IMR-90 (cell line): ENCODE data around the gene C3. TPM values are rescaled to one million over a fixed set of nuclear protein-coding genes. Genes with fewer than 3 reads are reported as not detected.

Experiments
- ATAC-seq: fragments of 200-7000 bp; cut with Tn5 transposase; 2 replicates; pipeline ENCODE4 v1.9.1; 2020; ENCODE audit warnings: low read depth, mild to moderate bottlenecking, moderate library complexity
- BruUV-seq: library from RNA; stranded (reverse); fragments of 400-500 nt; replicated peaks from 2 replicates; lab custom pipeline; 2021; lab: Mats Ljungman, UMichigan
- CTCF ChIA-PET: fragments of 300-600 bp; formaldehyde crosslinking; extraction: SDS; loops from one replicate; lab custom pipeline; 2021; ENCODE audit warnings: antibody characterized with exemption; lab: Yijun Ruan, JAX
- POLR2A ChIA-PET: fragments of 300-600 bp; sonication (Branson Sonifier 250); formaldehyde crosslinking; loops from one replicate; lab custom pipeline; 2022; ENCODE audit warnings: antibody characterized with exemption; ENCODE audit not compliant: unreplicated experiment; lab: Charles Lee
- DNase-seq: peaks from one replicate; pipeline ENCODE4 v3.0.0; 2013
- H2AFZ ChIP-seq: replicated peaks from 2 replicates; pipeline ENCODE3; 2013; ENCODE audit warnings: low read length, mild to moderate bottlenecking; ENCODE audit not compliant: poor library complexity
- H2AK5ac ChIP-seq: 2 replicates; pipeline ENCODE4 v1.6.1; 2013; ENCODE audit warnings: low read depth, low read length, inconsistent platforms
- H2AK9ac ChIP-seq: replicated peaks from 2 replicates; pipeline ENCODE3; 2013; ENCODE audit warnings: mild to moderate bottlenecking, low read depth, low read length, moderate library complexity; ENCODE audit not compliant: poor library complexity
- H2BK120ac ChIP-seq: 2 replicates; pipeline ENCODE4 v1.6.1; 2013; ENCODE audit warnings: low read depth, low read length, inconsistent platforms
- H2BK15ac ChIP-seq: 3 replicates; pipeline ENCODE4 v1.6.1; 2013; ENCODE audit warnings: low read depth, low read length, inconsistent platforms
- H2BK20ac ChIP-seq: 2 replicates; pipeline ENCODE4 v1.6.1; 2013; ENCODE audit warnings: low read depth, mild to moderate bottlenecking, inconsistent platforms, low read length, moderate library complexity
- H2BK5ac ChIP-seq: 2 replicates; pipeline ENCODE4 v1.6.1; 2013; ENCODE audit warnings: mild to moderate bottlenecking, low read depth, low read length, inconsistent platforms; ENCODE audit not compliant: poor library complexity, severe bottlenecking
- H3K14ac ChIP-seq: replicated peaks from 2 replicates; pipeline ENCODE4 v1.6.1; 2013; ENCODE audit warnings: low read depth, low read length, inconsistent platforms
- H3K18ac ChIP-seq: 2 replicates; pipeline ENCODE4 v1.6.1; 2013; ENCODE audit warnings: low read depth, low read length, control low read depth
- H3K23ac ChIP-seq: 2 replicates; pipeline ENCODE4 v1.6.1; 2013; ENCODE audit warnings: low read depth, low read length, inconsistent platforms
- H3K27ac ChIP-seq: 2 replicates; pipeline ENCODE4 v1.5.1; 2013; ENCODE audit warnings: mild to moderate bottlenecking, control low read depth, low read length; ENCODE audit not compliant: insufficient read depth
- H3K27me3 ChIP-seq: 2 replicates; pipeline ENCODE4 v1.6.1; 2013; ENCODE audit warnings: low read length; ENCODE audit not compliant: control insufficient read depth, insufficient read depth
- H3K36me3 ChIP-seq: 2 replicates; pipeline ENCODE4 v1.6.1; 2013; ENCODE audit warnings: low read length, mixed read lengths; ENCODE audit not compliant: control insufficient read depth, insufficient read depth
- H3K4ac ChIP-seq: 2 replicates; pipeline ENCODE4 v1.6.1; 2013; ENCODE audit warnings: low read depth, low read length, inconsistent platforms
- H3K4me1 ChIP-seq: 2 replicates; pipeline ENCODE4 v1.6.1; 2013; ENCODE audit warnings: low read length, mixed read lengths; ENCODE audit not compliant: control insufficient read depth, insufficient read depth
- H3K4me2 ChIP-seq: 2 replicates; pipeline ENCODE4 v1.6.1; 2013; ENCODE audit warnings: low read depth, mild to moderate bottlenecking, control low read depth, low read length, moderate library complexity
- H3K4me3 ChIP-seq: 2 replicates; pipeline ENCODE4 v1.5.1; 2013; ENCODE audit warnings: low read depth, mild to moderate bottlenecking, control low read depth, low read length, moderate library complexity; ENCODE audit not compliant: insufficient read depth
- H3K56ac ChIP-seq: 2 replicates; pipeline ENCODE4 v1.6.1; 2013; ENCODE audit warnings: low read length, inconsistent platforms; ENCODE audit not compliant: insufficient read depth; ENCODE audit errors: extremely low read depth
- H3K79me1 ChIP-seq, 2 experiments: 2 replicates each; pipeline ENCODE4 v1.6.1; 2013; ENCODE audit warnings: low read length in 2 of 2, inconsistent platforms in 1 of 2, low read depth in 1 of 2
- H3K9ac ChIP-seq: 2 replicates; pipeline ENCODE4 v1.6.1; 2013; ENCODE audit warnings: low read depth, low read length, control low read depth
- H3K9me1 ChIP-seq: 2 replicates; pipeline ENCODE4 v1.6.1; 2013; ENCODE audit warnings: low read length, inconsistent platforms; ENCODE audit not compliant: insufficient read depth
- H3K9me3 ChIP-seq: 2 replicates; pipeline ENCODE4 v1.6.1; 2013; ENCODE audit warnings: low read length; ENCODE audit not compliant: control insufficient read depth, insufficient read depth
- H4K20me1 ChIP-seq: 2 replicates; pipeline ENCODE4 v1.6.1; 2013; ENCODE audit warnings: low read length, inconsistent platforms; ENCODE audit not compliant: insufficient read depth
- H4K5ac ChIP-seq: 2 replicates; pipeline ENCODE4 v1.6.1; 2013; ENCODE audit warnings: mild to moderate bottlenecking, low read depth, low read length, control low read depth
- H4K8ac ChIP-seq, 2 experiments: 2 replicates each; pipeline ENCODE4 v1.6.1; 2013; ENCODE audit warnings: low read depth in 2 of 2, low read length in 2 of 2, control low read depth in 1 of 2, inconsistent platforms in 1 of 2
- H4K91ac ChIP-seq: 2 replicates; pipeline ENCODE4 v1.6.1; 2013; ENCODE audit warnings: low read depth, low read length, inconsistent platforms; ENCODE audit not compliant: insufficient read depth
- BHLHE40 ChIP-seq: fragments of 150-350 bp; IDR thresholded peaks from 2 replicates; pipeline ENCODE4 v1.6.1; 2016; ENCODE audit warnings: mild to moderate bottlenecking, low read depth, low read length
- CEBPB ChIP-seq: IDR thresholded peaks from 2 replicates; pipeline ENCODE4 v1.6.1; 2012; ENCODE audit warnings: low read depth, low read length, improper control_type of control experiment
- CHD1 ChIP-seq: IDR thresholded peaks from 2 replicates; pipeline ENCODE4 v1.6.1; 2012; ENCODE audit warnings: low read depth, low read length, improper control_type of control experiment
- ELK1 ChIP-seq: fragments of 150-350 bp; IDR thresholded peaks from 2 replicates; pipeline ENCODE4 v1.6.1; 2016; ENCODE audit warnings: low read depth, mild to moderate bottlenecking, low read length, moderate library complexity, borderline replicate concordance
- FOS ChIP-seq: fragments of 150-350 bp; IDR thresholded peaks from 2 replicates; pipeline ENCODE4 v1.6.1; 2016; ENCODE audit warnings: low read depth, low read length
- MAFK ChIP-seq: IDR thresholded peaks from 2 replicates; pipeline ENCODE4 v1.6.1; 2012; ENCODE audit warnings: low read depth, low read length, improper control_type of control experiment
- MAZ ChIP-seq: IDR thresholded peaks from 2 replicates; pipeline ENCODE4 v1.6.1; 2012; ENCODE audit warnings: low read depth, mild to moderate bottlenecking, low read length, improper control_type of control experiment, moderate library complexity, borderline replicate concordance
- MXI1 ChIP-seq: IDR thresholded peaks from 2 replicates; pipeline ENCODE4 v1.6.1; 2012; ENCODE audit warnings: low read depth, mild to moderate bottlenecking, low read length, moderate library complexity, borderline replicate concordance
- NFE2L2 ChIP-seq: fragments of 150-350 bp; IDR thresholded peaks from 2 replicates; pipeline ENCODE4 v1.6.1; 2016; ENCODE audit warnings: low read depth, mild to moderate bottlenecking, low read length
- POLR2A ChIP-seq: IDR thresholded peaks from 2 replicates; pipeline ENCODE4 v1.6.1; 2012; ENCODE audit warnings: mild to moderate bottlenecking, low read depth, low read length
- RAD21 ChIP-seq: IDR thresholded peaks from 2 replicates; pipeline ENCODE4 v1.6.1; 2012; ENCODE audit warnings: low read length, improper control_type of control experiment
- RCOR1 ChIP-seq: IDR thresholded peaks from 2 replicates; pipeline ENCODE4 v1.6.1; 2012; ENCODE audit warnings: mild to moderate bottlenecking, low read length, improper control_type of control experiment; ENCODE audit not compliant: insufficient replicate concordance
- RFX5 ChIP-seq: IDR thresholded peaks from 2 replicates; pipeline ENCODE4 v1.8.0; 2012; ENCODE audit warnings: low read depth, mild to moderate bottlenecking, low read length, moderate library complexity
- SMC3 ChIP-seq: fragments of 150-350 bp; IDR thresholded peaks from 2 replicates; pipeline ENCODE4 v1.6.1; 2016; ENCODE audit warnings: low read depth, mild to moderate bottlenecking, antibody characterized with exemption, low read length, moderate library complexity
- WGBS, 2 experiments: methylation state at CpG; one replicate each; pipeline versions ENCODE4 v1.1.5 to v1.1.7; 2013; ENCODE audit warnings: missing lambda C conversion rate in 2 of 2; ENCODE audit not compliant: insufficient read length in 1 of 2; ENCODE audit errors: extremely low coverage in 2 of 2; 5-methylcytosine and 5-hydroxymethylcytosine counted together
- dilution Hi-C: fragments of 300-500 bp; cut with HindIII; formaldehyde crosslinking; loops from one replicate; pipeline ENCODE4 v1.14.3; 2018; ENCODE audit warnings: low sequenced_read_pairs; ENCODE audit not compliant: unreplicated experiment
- in situ Hi-C: fragments of 300-500 bp; cut with MboI; formaldehyde crosslinking; loops from 3 replicates; pipeline ENCODE4 v1.14.3; 2019; ENCODE audit warnings: low sequenced_read_pairs, inconsistent platforms, mixed read lengths
- intact Hi-C: fragments of 100-400 bp; cut with micrococcal nuclease; formaldehyde crosslinking; loops from 2 replicates; pipeline ENCODE4 v1.10.0; 2022
- polyA plus RNA-seq, 3 experiments: library from polyadenylated mRNA; depleted of rRNA; stranded (reverse); fragments of >200 nt; gene quantifications; 2 replicates each; pipeline ENCODE4 v1.2.3, GENCODE V29; 2012; ENCODE audit warnings: low replicate concordance in 1 of 3
- total RNA-seq: library from RNA; depleted of rRNA; stranded (reverse); fragments of >200 nt; gene quantifications from 2 replicates; pipeline ENCODE4 v1.2.3, GENCODE V29; 2012
- TF ChIP-seq, protein P1 (sequence below): fragments of 150-350 bp; IDR thresholded peaks from 2 replicates; pipeline ENCODE4 v1.6.1; 2017; ENCODE audit warnings: mild to moderate bottlenecking, antibody characterized with exemption, low read length, low read depth
- TF ChIP-seq, protein P2 (sequence below): conservative IDR thresholded peaks from 2 replicates; pipeline ENCODE4 v1.5.1; 2012; ENCODE audit warnings: mild to moderate bottlenecking, low read depth, low read length, improper control_type of control experiment

The C3 gene
- total and polyA plus RNA-seq, 2 of the 4 experiments (the other 2 are of a cell fraction), result 0.36 TPM; not detected in 1

- no peak overlapping the region for H4K5ac ChIP-seq
- DNase-seq (no peak), ATAC-seq (no peak)
- intact Hi-C loops, result loop anchor here (10.0 kb wide), 1 partner anchor 331 kb away; the partner anchor contains the start of gene ZNF557
- no peak overlapping the region for H3K4ac ChIP-seq
- H3K4me1 ChIP-seq, result peaks cover 13% of the 10 kb centered on the region
- H4K8ac ChIP-seq, result no peak overlapping the region
- no peaks in the 10 kb centered on the region for H3K9me3 ChIP-seq
- peaks cover 7% of the 10 kb centered on the region; the same call in 1 of the 2 replicates for H3K9me1 ChIP-seq
- in situ Hi-C loops, result loop anchor here (10.0 kb wide), 2 partner anchors 131 to 219 kb away; no protein-coding TSS in a partner anchor
- H2BK120ac ChIP-seq, result no peak overlapping the region
- no peak overlapping the region for H2BK5ac ChIP-seq
- peaks cover 11% of the 10 kb centered on the region; the same call in 1 of the 2 replicates for H3K36me3 ChIP-seq
- no peak overlapping the region for H2BK15ac ChIP-seq
- no peak overlapping the region for H2AFZ ChIP-seq
- no peak overlapping the region for H3K4me3 ChIP-seq
- H3K23ac ChIP-seq, result no peak overlapping the region
- WGBS, 2 experiments, result 100% methylated on average over 2 of the region's 20 CpGs; no CpG with 5 or more reads in 1 of the 2 experiments
- no peak overlapping the region for H2BK20ac ChIP-seq
- H4K91ac ChIP-seq, result no peak overlapping the region
- no peak overlapping the region for H3K18ac ChIP-seq
- no TSS peak for BruUV-seq
- dilution Hi-C loops, result no loop called here
- no peak overlapping the region for H3K27ac ChIP-seq
- H3K27me3 ChIP-seq, result no peaks in the 10 kb centered on the region
- H4K20me1 ChIP-seq, result no peaks in the 10 kb centered on the region
- TF ChIP-seq SMC3, result no peak
- TF ChIP-seq POLR2A, result no peak
- TF ChIP-seq RCOR1, result no peak
- TF ChIP-seq MXI1, result no peak
- TF ChIP-seq ELK1, result no peak
- TF ChIP-seq CEBPB, result no peak
- TF ChIP-seq, protein P1, sequence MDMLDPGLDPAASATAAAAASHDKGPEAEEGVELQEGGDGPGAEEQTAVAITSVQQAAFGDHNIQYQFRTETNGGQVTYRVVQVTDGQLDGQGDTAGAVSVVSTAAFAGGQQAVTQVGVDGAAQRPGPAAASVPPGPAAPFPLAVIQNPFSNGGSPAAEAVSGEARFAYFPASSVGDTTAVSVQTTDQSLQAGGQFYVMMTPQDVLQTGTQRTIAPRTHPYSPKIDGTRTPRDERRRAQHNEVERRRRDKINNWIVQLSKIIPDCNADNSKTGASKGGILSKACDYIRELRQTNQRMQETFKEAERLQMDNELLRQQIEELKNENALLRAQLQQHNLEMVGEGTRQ, result no peak
- TF ChIP-seq, protein P2, sequence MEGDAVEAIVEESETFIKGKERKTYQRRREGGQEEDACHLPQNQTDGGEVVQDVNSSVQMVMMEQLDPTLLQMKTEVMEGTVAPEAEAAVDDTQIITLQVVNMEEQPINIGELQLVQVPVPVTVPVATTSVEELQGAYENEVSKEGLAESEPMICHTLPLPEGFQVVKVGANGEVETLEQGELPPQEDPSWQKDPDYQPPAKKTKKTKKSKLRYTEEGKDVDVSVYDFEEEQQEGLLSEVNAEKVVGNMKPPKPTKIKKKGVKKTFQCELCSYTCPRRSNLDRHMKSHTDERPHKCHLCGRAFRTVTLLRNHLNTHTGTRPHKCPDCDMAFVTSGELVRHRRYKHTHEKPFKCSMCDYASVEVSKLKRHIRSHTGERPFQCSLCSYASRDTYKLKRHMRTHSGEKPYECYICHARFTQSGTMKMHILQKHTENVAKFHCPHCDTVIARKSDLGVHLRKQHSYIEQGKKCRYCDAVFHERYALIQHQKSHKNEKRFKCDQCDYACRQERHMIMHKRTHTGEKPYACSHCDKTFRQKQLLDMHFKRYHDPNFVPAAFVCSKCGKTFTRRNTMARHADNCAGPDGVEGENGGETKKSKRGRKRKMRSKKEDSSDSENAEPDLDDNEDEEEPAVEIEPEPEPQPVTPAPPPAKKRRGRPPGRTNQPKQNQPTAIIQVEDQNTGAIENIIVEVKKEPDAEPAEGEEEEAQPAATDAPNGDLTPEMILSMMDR, result no peak
- no peak for TF ChIP-seq MAZ
- no peak for TF ChIP-seq MAFK
- no peak for TF ChIP-seq BHLHE40
- TF ChIP-seq RAD21, result no peak
- TF ChIP-seq RFX5, result no peak
- no peak for TF ChIP-seq FOS
- TF ChIP-seq CHD1, result no peak
- no peak for TF ChIP-seq NFE2L2
- H3K79me1 ChIP-seq, result peaks cover 0 to 32% of the 10 kb centered on the region in 2 experiments; a peak in 3 of 4 replicates
- POLR2A ChIA-PET, result no interaction called here
- CTCF ChIA-PET, result no interaction called here
- no peak overlapping the region for H2AK5ac ChIP-seq
- H3K14ac ChIP-seq, result no peak overlapping the region
- peak overlapping the region; percentile 72 for H2AK9ac ChIP-seq
- no peak overlapping the region for H3K56ac ChIP-seq
- no peak overlapping the region for H3K9ac ChIP-seq
- no peak overlapping the region for H3K4me2 ChIP-seq
Measured at GRCh38 chr19:6734096-6734696, 13.7 kb upstream of the C3 start.
